Lower leg skin (tissue), 3 donors: Measurements from ENCODE around the gene TGM1.

Experiments used
- POLR2A ChIP-seq, 2 donors: fragments of 450-650 bp; IDR thresholded peaks; one replicate each; pipeline ENCODE4 v1.6.1; 2016 to 2017; ENCODE audit warnings: antibody characterized with exemption in 2 of 2, mild to moderate bottlenecking in 1 of 2, moderate library complexity in 1 of 2
- TF ChIP-seq, protein P1 (sequence below), 3 donors: fragments of 450-650 bp; IDR thresholded peaks; one replicate each; pipeline ENCODE4 v1.5.1; 2016; ENCODE audit warnings: antibody characterized with exemption in 3 of 3, mild to moderate bottlenecking in 3 of 3, moderate library complexity in 2 of 3

DNA sequence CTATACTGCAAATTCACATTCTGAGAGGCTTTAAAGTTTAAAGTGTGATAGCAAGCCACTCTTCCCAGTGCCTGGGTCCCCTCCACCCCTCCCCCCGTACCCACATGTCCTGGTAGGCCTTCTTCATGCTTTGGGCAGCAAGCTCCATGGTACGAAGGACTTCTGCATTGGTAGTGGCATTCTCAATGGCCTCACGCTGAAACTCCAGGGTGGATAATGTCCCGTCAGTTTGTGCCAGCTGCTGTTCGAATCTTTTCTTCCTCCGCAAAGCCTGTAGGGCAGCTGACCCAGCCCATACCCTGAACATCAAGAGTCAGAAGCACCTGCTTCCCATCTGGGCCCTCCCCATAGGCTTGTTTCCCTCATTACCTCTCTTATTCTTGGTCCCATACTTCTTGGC is 51.7 kb downstream of the TGM1 start:
- TF ChIP-seq, protein P1, sequence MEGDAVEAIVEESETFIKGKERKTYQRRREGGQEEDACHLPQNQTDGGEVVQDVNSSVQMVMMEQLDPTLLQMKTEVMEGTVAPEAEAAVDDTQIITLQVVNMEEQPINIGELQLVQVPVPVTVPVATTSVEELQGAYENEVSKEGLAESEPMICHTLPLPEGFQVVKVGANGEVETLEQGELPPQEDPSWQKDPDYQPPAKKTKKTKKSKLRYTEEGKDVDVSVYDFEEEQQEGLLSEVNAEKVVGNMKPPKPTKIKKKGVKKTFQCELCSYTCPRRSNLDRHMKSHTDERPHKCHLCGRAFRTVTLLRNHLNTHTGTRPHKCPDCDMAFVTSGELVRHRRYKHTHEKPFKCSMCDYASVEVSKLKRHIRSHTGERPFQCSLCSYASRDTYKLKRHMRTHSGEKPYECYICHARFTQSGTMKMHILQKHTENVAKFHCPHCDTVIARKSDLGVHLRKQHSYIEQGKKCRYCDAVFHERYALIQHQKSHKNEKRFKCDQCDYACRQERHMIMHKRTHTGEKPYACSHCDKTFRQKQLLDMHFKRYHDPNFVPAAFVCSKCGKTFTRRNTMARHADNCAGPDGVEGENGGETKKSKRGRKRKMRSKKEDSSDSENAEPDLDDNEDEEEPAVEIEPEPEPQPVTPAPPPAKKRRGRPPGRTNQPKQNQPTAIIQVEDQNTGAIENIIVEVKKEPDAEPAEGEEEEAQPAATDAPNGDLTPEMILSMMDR (IDR thresholded peaks at IDR 0.05), result no peak
- no peak for TF ChIP-seq POLR2A (IDR thresholded peaks at IDR 0.05)
